Measurements from ENCODE around the gene DLG2. TPM values are rescaled to one million over a fixed set of nuclear protein-coding genes. Genes with fewer than 3 reads are reported as not detected.

DLG2 gene
- total and polyA plus RNA-seq, 2 of the 8 experiments (the other 6 are each of a cell fraction or from before 2014, with no cell fraction given) = 1.7 to 14.3 TPM

- TF ChIP-seq TCF12 (IDR thresholded peaks at IDR 0.05; ENCODE audit: low read depth, low read length) (no peak), SP1 (IDR thresholded peaks at IDR 0.05; ENCODE audit: low read depth, low read length) (no peak), SRF (IDR thresholded peaks at IDR 0.05; ENCODE audit: low read depth, low read length) (no peak)
Measured at GRCh38 chr11:83778596-83778995, 1848.5 kb downstream of the DLG2 start (continued).
